Gastroesophageal sphincter (tissue), 4 donors: ENCODE results near the gene SCN8A. TPM values are rescaled to one million over a fixed set of nuclear protein-coding genes. Genes with fewer than 3 reads are reported as not detected.

Experiments used
- ATAC-seq: fragments of 150-250 bp; one replicate; pipeline ENCODE4 v1.9.1; 2016; ENCODE audit warnings: mild to moderate bottlenecking, moderate library complexity
- H3K27ac ChIP-seq, 4 donors: fragments of 200-600 bp; sonication (generic) in 3 of 4; 1 replicate in 3 of 4; 2 replicates in 1 of 4; pipeline ENCODE4 v1.5.1; 2016 to 2019
- H3K27me3 ChIP-seq: fragments of 200-600 bp; sonication (generic); one replicate; pipeline ENCODE4 v1.5.1; 2019
- H3K36me3 ChIP-seq, 2 donors: fragments of 200-600 bp; sonication (generic); one replicate each; pipeline ENCODE4 v1.5.1; 2019; ENCODE audit warnings: control low read depth in 1 of 2
- H3K4me1 ChIP-seq, 3 donors: fragments of 200-600 bp; sonication (generic); 1 replicate in 2 of 3; 2 replicates in 1 of 3; pipeline ENCODE4 v1.5.1; 2016 to 2019; ENCODE audit warnings: control low read depth in 2 of 3
- H3K4me3 ChIP-seq, 2 donors: fragments of 200-600 bp; sonication (generic); one replicate each; pipeline ENCODE4 v1.5.1; 2019; ENCODE audit warnings: mild to moderate bottlenecking in 1 of 2, moderate library complexity in 1 of 2
- H3K9me3 ChIP-seq, 3 donors: fragments of 200-600 bp; sonication (generic); one replicate each; pipeline ENCODE4 v1.5.1; 2017 to 2019; ENCODE audit warnings: control low read depth in 2 of 3
- EP300 ChIP-seq: sonication (generic); formaldehyde crosslinking; IDR thresholded peaks from one replicate; pipeline ENCODE4 v1.6.1; 2017; ENCODE audit warnings: antibody characterized with exemption, mild to moderate bottlenecking
- POLR2A ChIP-seq, 2 donors: fragments of 450-650 bp; IDR thresholded peaks; one replicate each; pipeline ENCODE4 v1.6.1; 2017; ENCODE audit warnings: antibody characterized with exemption in 2 of 2, mild to moderate bottlenecking in 2 of 2, moderate library complexity in 1 of 2
- POLR2AphosphoS5 ChIP-seq: sonication (generic); formaldehyde crosslinking; IDR thresholded peaks from one replicate; pipeline ENCODE4 v1.6.1; 2017; ENCODE audit warnings: antibody characterized with exemption
- WGBS, 2 donors: methylation state at CpG; one replicate each; pipeline ENCODE4 v1.1.5; 2018; ENCODE audit warnings: low coverage in 1 of 2; 5-methylcytosine and 5-hydroxymethylcytosine counted together
- total RNA-seq, 4 donors: library from RNA; depleted of rRNA; stranded (reverse); fragments of >200 nt; gene quantifications; one replicate each; pipeline ENCODE4 v1.1.0, GENCODE V29; 2016
- TF ChIP-seq, protein P1 (sequence below), 4 experiments: fragments of 200-600 bp in 2 of 4; fragments of 450-650 bp in 2 of 4; sonication (generic) in 1 of 4; IDR thresholded peaks; one replicate each; pipeline ENCODE4 v1.5.1; 2017 to 2019; ENCODE audit warnings: antibody characterized with exemption in 4 of 4, mild to moderate bottlenecking in 2 of 4, moderate library complexity in 2 of 4

The SCN8A gene
- total RNA-seq, 4 donors from 2014 or later, result 0.47 to 1.2 (median 0.60) TPM

DNA sequence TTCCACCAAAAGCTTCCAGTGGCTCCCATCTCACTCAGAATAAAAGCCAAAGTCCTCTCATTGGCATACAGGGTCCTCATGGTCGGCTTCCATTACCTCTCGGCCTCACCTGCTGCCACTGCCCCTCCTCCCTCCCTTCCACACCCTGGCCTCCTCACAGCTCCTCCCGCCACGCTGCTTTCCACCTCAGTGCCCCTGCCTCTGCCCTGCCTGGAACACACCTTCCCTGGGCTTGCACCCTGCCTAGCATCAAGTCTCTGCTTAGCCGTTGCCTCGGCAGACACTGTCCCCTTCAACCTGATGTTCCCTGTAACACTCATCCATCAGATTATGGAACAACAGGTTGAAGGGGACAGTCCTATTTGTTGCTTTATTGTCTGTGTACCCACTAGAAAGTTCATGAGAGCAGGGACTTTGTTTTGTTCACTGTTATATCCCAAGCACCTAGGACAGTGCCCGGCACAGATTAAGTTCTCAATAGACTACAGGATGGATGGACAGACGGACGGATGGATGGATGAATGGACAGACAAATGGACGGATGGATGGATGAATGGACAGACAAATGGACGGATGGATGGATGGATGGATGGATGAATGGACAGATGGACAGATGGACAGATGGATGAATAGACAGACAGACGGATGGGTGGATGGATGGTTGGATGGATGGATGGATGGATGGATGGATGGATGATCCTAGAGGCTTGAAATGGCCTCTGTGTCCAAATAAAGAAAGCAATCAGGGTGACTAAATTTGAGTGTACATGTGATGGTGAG is 242.6 kb downstream of the SCN8A start:
- ATAC-seq, result no peak
- Histone ChIP-seq H3K36me3 (no peaks in the 10 kb centered on the region), H3K27ac (no peak overlapping the region), H3K4me3 (no peak overlapping the region), H3K4me1 (no peaks in the 10 kb centered on the region), H3K9me3 (no peaks in the 10 kb centered on the region), H3K27me3 (peaks cover 86% of the 10 kb centered on the region)
- TF ChIP-seq EP300 (no peak), POLR2AphosphoS5 (no peak), POLR2A (IDR thresholded peaks at IDR 0.05) (no peak)
- TF ChIP-seq, protein P1, sequence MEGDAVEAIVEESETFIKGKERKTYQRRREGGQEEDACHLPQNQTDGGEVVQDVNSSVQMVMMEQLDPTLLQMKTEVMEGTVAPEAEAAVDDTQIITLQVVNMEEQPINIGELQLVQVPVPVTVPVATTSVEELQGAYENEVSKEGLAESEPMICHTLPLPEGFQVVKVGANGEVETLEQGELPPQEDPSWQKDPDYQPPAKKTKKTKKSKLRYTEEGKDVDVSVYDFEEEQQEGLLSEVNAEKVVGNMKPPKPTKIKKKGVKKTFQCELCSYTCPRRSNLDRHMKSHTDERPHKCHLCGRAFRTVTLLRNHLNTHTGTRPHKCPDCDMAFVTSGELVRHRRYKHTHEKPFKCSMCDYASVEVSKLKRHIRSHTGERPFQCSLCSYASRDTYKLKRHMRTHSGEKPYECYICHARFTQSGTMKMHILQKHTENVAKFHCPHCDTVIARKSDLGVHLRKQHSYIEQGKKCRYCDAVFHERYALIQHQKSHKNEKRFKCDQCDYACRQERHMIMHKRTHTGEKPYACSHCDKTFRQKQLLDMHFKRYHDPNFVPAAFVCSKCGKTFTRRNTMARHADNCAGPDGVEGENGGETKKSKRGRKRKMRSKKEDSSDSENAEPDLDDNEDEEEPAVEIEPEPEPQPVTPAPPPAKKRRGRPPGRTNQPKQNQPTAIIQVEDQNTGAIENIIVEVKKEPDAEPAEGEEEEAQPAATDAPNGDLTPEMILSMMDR (IDR thresholded peaks at IDR 0.05), result no peak
- WGBS, 2 donors, result 59 to 72% methylated on average over 10 to 12 of the region's 12 CpGs

GRCh38 chr12:51834411-51834810 is 243.4 kb downstream of the SCN8A start:
- Histone ChIP-seq H3K27me3 (peaks cover 85% of the 10 kb centered on the region), H3K4me1 (no peaks in the 10 kb centered on the region), H3K4me3 (no peak overlapping the region), H3K9me3 (no peaks in the 10 kb centered on the region), H3K36me3 (no peaks in the 10 kb centered on the region), H3K27ac (no peak overlapping the region)
- ATAC-seq, result no peak
- TF ChIP-seq EP300, result no peak
- no CpG with 5 or more reads among the region's 11 CpGs for WGBS, 2 donors

- TF ChIP-seq POLR2AphosphoS5, result no peak
- no peak for TF ChIP-seq EP300
- TF ChIP-seq, protein P1 (IDR thresholded peaks at IDR 0.05), result no peak
- TF ChIP-seq POLR2A (IDR thresholded peaks at IDR 0.05), result no peak
- Histone ChIP-seq H3K4me1 (no peaks in the 10 kb centered on the region), H3K9me3 (no peaks in the 10 kb centered on the region), H3K36me3 (no peaks in the 10 kb centered on the region), H3K4me3 (no peak overlapping the region), H3K27me3 (peaks cover 80% of the 10 kb centered on the region), H3K27ac (no peak overlapping the region)
- no peak for ATAC-seq
- WGBS, 2 donors, result 30% methylated on average over 2 of the region's 13 CpGs; no CpG with 5 or more reads in 1 of the 2 donors
These were observed 245.2 kb downstream of the SCN8A start for GRCh38 chr12:51836041-51836826.

DNA sequence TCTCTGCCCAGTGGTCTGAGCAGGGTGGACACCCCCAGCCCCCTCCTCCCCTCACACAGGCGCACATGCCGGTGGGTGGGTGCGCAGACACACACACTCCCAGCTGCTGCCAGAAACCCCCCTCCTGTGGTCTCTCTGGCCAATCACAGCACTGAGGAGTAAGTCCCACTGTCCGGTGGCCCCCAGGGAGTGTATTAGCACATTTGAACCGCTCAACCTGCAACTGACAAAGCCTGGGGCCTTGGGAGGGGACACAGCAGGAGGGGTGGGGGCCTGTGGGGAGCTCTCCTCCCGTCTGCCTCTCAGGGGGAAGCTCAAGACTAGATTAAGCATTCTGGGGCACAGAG is 245.8 kb downstream of the SCN8A start:
- Histone ChIP-seq H3K27ac (no peak overlapping the region), H3K4me1 (no peaks in the 10 kb centered on the region), H3K27me3 (peaks cover 80% of the 10 kb centered on the region), H3K36me3 (no peaks in the 10 kb centered on the region), H3K9me3 (no peaks in the 10 kb centered on the region), H3K4me3 (no peak overlapping the region)
- no peak for TF ChIP-seq POLR2AphosphoS5
- no peak for TF ChIP-seq EP300
- TF ChIP-seq POLR2A (IDR thresholded peaks at IDR 0.05), result no peak
- TF ChIP-seq, protein P1 (IDR thresholded peaks at IDR 0.05), result no peak
- no CpG with 5 or more reads among the region's 6 CpGs for WGBS, 2 donors
- no peak for ATAC-seq

DNA sequence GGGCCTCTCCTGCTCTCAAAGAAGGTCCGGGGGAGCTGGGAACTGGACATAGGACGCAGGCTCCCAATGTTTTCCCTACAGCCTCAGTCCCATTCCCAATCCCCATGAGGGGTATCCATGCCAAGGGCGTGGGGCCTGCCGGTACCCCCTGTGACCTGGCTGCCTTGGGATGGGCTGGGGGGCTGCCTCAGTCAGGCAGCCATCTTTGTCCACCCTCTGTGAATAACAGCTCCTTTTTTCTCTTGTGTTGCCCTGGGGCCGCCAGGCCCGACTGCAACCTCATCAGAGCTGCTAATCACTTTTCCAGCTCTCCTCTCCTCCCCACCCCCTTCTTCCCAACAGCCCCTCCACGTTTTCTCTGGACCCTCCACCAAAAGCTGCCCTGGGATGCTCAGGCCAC is 246.3 kb downstream of the SCN8A start:
- ATAC-seq, result no peak
- peaks cover 80% of the 10 kb centered on the region for H3K27me3 ChIP-seq
- no peaks in the 10 kb centered on the region for H3K9me3 ChIP-seq
- H3K27ac ChIP-seq, result no peak overlapping the region
- TF ChIP-seq, protein P1 (IDR thresholded peaks at IDR 0.05), result no peak
- no peak for TF ChIP-seq POLR2A (IDR thresholded peaks at IDR 0.05)
- no peak for TF ChIP-seq EP300
- TF ChIP-seq POLR2AphosphoS5, result no peak
- H3K4me3 ChIP-seq, result no peak overlapping the region
- H3K36me3 ChIP-seq, result no peaks in the 10 kb centered on the region
- H3K4me1 ChIP-seq, result no peaks in the 10 kb centered on the region
- WGBS, 2 donors, result 61% methylated on average over 7 of the region's 7 CpGs; no CpG with 5 or more reads in 1 of the 2 donors
